HG03139 (cell line): ENCODE data around the gene PITRM1.

Source experiments
- ATAC-seq: cut with Tn5 transposase; IDR thresholded peaks from one replicate; pipeline ENCODE4 v1.9.1; 2021; ENCODE audit not compliant: unreplicated experiment

The PITRM1 gene

GRCh38 chr10:3103646-3104045 is 68.9 kb downstream of the PITRM1 start:
- ATAC-seq: no peak

DNA sequence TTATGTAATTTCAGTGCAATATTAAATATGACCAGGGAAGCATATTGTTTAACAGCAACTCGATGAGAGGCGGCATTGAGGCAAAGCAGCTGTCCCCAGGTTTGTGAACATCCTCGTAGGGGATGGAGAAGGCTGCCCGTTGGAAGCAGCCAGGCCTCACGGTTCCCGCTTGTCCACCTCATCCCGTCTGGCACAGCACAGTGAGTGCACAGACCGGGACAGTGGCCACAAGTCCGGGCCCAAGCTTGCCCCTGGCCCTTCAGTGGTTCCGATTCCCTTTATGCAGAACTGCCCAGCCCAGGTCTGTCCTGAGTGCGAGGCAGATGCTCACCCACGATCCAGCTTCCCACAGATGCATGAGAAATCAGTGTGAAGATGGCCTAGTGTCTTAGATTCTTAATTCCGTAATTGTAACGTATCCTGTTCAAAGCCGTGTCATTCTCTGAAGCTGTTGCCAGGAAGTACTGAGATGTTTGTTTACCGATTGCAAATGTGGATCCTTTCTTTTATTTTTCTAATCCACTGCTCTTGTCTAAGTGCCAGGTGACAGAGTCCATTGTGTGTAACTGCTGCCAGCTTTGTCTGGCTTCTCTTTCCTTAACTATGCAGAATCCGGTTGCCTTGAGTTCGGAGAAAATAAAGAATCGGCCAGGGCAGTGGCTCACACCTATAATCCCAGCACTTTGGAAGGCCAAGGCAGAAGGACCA is 69.7 kb downstream of the PITRM1 start:
- no peak for ATAC-seq

DNA sequence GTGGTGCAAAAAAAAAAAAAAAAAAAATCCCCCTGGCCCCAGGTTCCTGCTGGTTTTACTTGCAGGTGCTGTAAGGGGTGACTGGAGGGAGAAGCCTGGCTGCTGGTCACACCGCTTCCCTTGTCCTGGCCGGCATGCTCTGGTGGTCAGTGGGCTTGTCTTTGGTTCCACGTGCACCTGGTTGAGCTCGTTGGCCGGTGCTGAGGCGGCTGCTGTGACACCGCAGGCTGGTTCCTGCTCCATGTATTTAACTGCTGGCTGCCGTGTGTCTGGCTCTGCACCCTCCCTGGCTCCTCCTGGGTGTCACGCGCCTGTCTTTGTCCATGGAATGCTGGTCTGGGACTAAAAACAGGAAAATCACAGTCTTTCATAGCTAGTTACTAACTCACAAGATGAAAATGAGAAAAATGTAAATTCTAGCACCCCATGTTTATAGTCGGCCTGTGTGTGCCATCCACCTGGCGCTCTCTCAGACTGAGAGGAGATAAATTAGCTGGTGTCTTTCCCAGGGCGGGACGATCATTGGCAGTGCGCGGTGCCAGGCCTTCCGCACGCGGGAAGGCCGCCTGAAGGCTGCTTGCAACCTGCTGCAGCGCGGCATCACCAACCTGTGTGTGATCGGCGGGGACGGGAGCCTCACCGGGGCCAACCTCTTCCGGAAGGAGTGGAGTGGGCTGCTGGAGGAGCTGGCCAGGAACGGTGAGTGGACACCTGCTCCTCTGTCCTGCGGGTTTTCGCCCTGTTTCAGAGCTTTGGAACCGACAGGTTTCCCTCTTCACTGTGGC is 71.5 kb downstream of the PITRM1 start:
- no peak for ATAC-seq

- ATAC-seq: no peak
These were observed 72.3 kb downstream of the PITRM1 start for GRCh38 chr10:3100093-3100792.

GRCh38 chr10:3099291-3100092 is 73.1 kb downstream of the PITRM1 start:
- no peak for ATAC-seq

DNA sequence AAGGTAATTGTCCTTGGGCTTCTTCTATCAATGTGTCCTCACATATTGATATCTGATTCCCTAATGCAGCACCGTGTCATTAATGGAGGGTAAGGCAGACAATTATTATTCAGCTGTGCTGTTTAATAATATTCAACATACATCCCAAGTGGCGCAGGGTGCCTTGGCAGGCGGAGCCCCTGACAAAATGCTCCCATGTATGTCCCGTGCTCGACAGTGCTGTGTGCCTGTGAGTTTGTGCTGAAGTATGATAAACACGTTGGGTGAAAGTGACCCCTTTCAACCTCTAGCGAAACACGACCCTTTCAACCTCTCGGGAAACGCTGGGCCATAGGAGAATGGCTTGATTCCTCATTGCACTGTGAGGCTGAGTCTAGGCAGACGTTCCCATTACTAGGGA is 73.9 kb downstream of the PITRM1 start:
- ATAC-seq: no peak

DNA sequence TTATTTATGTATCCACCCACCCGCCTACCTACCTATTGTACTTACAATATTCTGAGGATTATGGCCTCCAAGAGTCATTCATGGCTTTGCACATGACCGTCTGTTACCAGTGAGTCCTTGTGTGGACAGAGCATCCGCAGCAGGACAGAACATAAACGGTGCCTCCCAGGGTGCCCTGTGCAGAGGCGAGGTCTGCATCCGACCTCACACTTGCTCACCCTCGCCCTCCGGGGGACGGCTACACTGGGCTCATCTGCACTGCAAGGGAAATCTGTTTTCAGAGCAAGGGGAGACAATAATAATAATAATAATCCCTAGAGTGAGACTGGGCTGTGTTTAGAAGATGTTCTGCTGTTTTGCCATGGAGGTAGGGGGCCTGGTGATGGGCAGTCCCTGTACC is 75.4 kb downstream of the PITRM1 start:
- no peak for ATAC-seq

GRCh38 chr10:3096149-3096548 is 76.4 kb downstream of the PITRM1 start:
- ATAC-seq: no peak

GRCh38 chr10:3095373-3096139 is 77.0 kb downstream of the PITRM1 start:
- ATAC-seq: peak; percentile 65

DNA sequence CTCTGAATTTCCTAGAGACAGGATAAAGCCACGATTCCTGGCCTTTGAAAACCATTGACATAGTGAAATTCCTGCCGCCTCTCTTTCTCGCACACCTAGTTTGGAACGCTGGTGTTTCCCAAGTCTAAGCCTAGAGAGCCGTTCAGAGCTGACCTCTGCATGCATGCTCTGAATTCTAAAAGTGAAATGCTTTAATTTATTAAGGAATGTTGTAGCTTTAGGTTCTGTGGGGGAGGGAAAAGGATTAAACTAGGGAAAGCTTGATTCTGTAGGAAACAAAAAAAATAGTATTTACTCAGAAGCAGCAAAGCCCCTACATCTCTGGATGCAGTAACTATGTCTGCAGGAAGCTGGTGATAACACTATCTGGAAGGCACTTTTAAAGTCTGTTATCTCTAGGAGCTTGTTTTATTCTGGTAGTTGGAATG is 78.0 kb downstream of the PITRM1 start:
- no peak for ATAC-seq

DNA sequence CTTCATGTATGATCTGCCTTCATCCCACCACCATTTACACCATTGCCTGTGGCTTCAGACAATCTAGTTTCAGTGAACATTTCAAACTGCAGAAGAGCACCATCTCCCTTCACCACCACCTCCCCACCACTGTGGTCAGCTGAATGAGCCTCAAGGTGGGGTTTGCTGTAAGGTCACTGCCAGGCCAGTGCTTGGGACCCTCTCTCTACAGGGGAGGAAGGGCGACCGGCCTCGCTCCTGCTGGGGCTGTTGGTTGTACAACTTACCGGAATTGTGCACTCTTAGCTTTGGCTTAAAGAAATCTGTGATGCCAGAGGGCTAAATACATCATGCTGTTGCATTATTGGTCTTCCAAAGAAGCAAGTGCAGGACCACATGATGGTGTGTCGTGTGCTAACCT is 78.6 kb downstream of the PITRM1 start:
- no peak for ATAC-seq

DNA sequence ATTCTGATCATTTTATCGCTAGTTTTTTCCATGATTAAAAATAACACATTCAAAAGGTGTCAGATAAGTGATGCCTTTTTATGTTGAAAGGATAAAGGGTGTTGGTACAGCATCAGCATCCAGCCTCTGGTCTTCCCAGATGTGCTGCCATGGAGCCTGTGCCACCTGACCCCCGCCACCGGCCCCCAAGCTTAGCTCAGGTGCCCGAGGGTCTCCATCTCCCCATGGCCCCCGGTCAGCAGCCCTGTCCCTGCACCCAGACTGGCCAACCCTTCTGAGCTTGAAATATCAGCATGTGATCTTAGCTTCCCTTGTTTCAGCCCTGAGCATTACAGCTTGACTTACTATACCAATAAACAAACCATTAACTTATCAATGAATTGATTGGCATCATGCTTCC is 80.7 kb downstream of the PITRM1 start:
- ATAC-seq: no peak

- ATAC-seq: no peak
These were observed 81.4 kb downstream of the PITRM1 start for GRCh38 chr10:3090914-3091787.

DNA sequence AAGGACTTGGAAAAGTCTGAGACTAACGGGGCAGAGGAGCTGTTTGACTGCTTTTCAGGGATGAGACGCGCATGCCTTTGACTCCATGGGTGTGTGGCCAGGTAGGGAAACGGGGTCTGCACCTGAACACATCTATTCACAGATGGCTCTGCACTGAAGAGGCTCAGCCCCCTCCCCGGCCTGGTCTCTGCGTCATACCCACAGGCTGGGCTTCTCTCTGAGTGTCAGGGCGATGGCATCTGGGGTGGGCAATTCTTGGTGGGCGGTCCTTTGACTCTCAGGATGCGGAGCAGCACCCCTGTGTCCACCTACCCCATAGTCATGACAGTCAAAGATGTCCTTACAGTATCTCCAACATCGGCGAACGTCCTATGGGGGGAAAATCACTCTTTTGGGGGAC is 82.2 kb downstream of the PITRM1 start:
- no peak for ATAC-seq
